ENCODE results near the gene SERGEF.

DNA sequence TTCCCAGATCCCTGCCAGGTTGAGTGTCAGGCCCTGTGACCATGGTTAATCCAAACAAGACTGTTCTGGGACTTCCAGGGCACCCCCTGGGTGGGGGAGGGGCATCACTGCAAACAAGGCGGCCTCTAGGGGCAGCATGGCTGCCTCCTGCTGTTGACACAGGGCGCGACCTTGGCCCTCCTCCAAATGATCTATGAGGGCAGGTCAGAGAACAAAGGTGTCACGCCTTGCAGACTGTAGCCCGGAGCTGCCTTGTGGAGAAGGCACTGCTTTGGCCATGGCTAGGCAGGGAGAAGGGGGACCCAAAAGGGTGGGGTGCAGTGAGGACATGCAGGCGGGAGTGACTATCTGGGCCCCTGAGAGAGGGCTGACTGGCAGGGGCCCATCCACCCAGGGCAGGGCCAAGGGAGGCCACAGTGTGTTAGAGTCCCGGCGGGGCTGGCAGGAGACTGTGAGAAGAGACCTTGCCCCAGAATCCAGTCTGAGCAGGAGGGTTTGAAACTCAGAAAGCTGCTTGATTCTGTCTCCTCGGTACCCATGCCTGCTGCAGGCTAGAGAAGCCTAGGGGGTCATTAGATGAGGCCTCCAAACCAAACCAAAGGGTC is 242.7 kb downstream of the SERGEF start:
- TF ChIP-seq, protein P1, sequence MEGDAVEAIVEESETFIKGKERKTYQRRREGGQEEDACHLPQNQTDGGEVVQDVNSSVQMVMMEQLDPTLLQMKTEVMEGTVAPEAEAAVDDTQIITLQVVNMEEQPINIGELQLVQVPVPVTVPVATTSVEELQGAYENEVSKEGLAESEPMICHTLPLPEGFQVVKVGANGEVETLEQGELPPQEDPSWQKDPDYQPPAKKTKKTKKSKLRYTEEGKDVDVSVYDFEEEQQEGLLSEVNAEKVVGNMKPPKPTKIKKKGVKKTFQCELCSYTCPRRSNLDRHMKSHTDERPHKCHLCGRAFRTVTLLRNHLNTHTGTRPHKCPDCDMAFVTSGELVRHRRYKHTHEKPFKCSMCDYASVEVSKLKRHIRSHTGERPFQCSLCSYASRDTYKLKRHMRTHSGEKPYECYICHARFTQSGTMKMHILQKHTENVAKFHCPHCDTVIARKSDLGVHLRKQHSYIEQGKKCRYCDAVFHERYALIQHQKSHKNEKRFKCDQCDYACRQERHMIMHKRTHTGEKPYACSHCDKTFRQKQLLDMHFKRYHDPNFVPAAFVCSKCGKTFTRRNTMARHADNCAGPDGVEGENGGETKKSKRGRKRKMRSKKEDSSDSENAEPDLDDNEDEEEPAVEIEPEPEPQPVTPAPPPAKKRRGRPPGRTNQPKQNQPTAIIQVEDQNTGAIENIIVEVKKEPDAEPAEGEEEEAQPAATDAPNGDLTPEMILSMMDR (IDR thresholded peaks at IDR 0.05; ENCODE audit: insufficient read depth, low read depth, low read length): no peak
- TF ChIP-seq EZH2 (IDR thresholded peaks at IDR 0.05; ENCODE audit: insufficient read depth, low read length): no peak

All from astrocyte (in vitro differentiated cells and primary cell).